AG09309 (cell line): Measurements from ENCODE around the gene ACTRT2.

Experiments
- DNase-seq: peaks from one replicate; pipeline ENCODE4 v3.0.0-alpha.2; 2010; ENCODE audit warnings: low read depth
- H3K4me3 ChIP-seq: 2 replicates; pipeline ENCODE4 v1.5.1; 2011; ENCODE audit warnings: mild to moderate bottlenecking, low read depth, low read length, moderate library complexity; ENCODE audit not compliant: control insufficient read depth
- TF ChIP-seq, protein P1 (sequence below): IDR thresholded peaks from 2 replicates; pipeline ENCODE4 v1.5.1; 2011; ENCODE audit warnings: mild to moderate bottlenecking, low read depth, low read length, inconsistent platforms; ENCODE audit not compliant: insufficient read depth, control insufficient read depth; ENCODE audit errors: missing control alignments

Gene ACTRT2

DNA sequence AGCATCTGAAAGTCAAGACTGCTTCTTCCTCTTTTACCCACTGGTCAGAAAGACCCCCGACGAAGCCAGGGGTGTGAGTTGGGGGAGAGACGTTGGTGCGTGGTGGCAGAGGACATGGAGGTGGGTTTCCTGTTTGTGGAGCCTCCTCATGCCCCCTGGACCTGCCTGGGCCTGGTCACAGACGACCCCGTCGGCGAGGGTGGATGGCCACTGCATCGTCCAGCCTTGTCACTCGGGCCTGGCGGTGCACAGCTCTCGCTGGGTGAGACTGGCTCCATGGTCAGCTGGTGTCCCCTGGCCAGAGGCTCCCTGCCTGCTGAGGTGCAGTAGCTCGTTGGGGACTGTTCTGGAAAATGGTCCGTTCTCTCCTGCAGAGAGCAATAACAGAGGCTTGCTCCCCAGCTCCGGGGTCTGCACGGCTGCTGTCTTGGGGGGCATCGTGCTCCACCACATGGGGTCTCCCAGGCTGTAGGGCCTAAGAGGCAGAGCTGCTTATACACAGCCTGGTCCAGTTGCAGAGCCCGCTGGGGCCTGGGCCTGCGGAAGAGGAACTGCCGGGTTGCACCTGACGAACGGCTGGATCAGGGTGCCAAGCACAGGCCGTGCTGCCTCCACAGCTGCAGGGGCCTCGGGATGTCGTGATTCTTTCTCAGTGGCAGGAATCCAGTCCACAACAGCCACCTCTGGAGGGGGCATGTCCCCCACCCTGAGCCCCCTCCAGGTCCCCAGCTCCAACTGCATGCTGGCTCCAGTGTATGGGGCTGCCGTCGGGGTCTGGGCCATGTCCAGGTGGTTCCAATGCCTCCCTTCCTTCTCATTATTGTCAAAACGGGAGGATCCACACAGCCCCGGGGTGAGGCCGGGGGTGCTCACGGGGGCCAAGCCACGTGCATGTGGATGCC, 18.0 kb upstream of the ACTRT2 start:
- H3K4me3 ChIP-seq: no peak overlapping the region
- DNase-seq: no peak
- TF ChIP-seq, protein P1, sequence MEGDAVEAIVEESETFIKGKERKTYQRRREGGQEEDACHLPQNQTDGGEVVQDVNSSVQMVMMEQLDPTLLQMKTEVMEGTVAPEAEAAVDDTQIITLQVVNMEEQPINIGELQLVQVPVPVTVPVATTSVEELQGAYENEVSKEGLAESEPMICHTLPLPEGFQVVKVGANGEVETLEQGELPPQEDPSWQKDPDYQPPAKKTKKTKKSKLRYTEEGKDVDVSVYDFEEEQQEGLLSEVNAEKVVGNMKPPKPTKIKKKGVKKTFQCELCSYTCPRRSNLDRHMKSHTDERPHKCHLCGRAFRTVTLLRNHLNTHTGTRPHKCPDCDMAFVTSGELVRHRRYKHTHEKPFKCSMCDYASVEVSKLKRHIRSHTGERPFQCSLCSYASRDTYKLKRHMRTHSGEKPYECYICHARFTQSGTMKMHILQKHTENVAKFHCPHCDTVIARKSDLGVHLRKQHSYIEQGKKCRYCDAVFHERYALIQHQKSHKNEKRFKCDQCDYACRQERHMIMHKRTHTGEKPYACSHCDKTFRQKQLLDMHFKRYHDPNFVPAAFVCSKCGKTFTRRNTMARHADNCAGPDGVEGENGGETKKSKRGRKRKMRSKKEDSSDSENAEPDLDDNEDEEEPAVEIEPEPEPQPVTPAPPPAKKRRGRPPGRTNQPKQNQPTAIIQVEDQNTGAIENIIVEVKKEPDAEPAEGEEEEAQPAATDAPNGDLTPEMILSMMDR: no peak

DNA sequence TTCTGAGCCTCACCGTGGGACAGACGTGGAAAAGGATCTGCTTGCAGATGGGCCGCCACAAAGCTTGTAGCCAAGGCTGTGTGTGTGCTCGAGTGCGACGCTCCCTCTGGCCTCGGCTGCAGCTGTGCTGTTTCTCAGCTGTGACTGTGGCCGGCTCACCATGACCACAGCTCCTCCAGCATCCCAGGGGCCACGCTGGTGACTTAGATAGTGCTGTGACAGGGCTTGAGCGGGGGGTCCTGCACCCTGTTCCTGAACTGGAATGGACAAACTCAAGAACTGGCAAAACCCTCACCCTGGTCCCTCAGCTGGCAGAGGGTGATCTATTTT, 17.4 kb upstream of the ACTRT2 start:
- TF ChIP-seq, protein P1: no peak
- no peak for DNase-seq
- no peak overlapping the region for H3K4me3 ChIP-seq

DNA sequence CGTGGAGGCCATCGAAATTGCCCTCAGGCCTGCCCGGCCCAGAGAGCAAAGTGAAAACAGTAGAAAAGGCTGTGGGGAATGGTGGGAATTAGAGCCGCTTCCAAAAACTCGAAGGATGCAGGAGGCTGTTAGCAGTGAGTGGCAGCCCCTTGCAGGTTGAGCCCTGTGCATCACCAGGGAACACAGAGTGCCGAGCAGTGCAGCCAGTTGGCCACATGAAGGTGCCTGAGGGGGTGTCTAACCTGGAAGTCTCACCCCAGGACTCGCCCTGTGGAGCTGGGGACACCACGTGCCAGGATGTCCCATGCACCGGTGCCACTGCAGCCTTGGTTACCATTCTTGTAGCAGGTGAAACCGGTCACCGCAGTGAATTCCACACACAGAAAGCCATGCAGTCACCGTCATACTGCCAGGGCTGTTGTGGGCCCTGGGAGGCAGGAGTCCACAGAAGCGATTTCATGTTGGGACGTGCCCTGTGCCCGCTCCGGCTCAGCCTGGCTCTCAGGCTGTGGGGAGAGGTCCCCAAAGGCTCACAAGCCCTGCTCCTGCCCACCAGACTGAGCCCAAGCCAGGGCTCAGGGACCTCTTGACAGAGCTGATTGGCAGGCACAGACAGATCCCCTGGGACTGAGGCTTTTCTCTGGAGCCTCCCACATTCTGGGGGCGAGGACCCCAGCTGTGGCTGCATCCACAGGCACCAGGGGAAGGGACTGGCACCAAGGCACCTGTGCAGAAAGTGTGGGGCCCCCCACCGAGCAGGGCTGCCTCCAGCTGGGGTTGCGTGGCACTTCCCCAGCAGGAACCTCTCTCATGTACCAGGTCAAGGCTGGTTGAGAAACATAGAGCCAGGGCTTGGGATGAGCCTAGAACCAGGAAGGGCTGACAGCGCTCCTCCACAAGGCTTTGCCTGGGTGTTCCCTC, 16.7 kb upstream of the ACTRT2 start:
- no peak overlapping the region for H3K4me3 ChIP-seq
- TF ChIP-seq, protein P1: no peak
- no peak for DNase-seq

DNA sequence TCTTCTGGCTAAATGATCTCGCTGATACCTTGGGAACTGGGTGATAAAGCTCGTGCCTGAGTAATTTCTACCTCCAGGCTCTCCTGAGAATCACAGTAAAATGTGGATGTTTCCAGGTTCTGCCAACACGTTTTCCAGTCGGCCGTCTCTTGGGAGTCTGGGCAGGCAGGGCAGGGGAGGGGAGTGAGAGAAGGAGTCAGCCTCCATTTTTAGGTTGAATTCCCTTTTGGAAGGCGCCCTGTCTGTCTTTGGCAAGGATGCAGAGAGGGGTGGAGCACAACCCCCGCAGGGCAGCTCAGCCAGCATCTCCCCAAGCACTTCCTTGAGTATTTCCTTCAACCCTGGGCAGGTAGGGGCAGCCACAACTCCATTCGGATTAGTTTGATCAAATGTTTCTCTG, 15.5 kb upstream of the ACTRT2 start:
- TF ChIP-seq, protein P1: no peak
- no peak overlapping the region for H3K4me3 ChIP-seq
- no peak for DNase-seq

DNA sequence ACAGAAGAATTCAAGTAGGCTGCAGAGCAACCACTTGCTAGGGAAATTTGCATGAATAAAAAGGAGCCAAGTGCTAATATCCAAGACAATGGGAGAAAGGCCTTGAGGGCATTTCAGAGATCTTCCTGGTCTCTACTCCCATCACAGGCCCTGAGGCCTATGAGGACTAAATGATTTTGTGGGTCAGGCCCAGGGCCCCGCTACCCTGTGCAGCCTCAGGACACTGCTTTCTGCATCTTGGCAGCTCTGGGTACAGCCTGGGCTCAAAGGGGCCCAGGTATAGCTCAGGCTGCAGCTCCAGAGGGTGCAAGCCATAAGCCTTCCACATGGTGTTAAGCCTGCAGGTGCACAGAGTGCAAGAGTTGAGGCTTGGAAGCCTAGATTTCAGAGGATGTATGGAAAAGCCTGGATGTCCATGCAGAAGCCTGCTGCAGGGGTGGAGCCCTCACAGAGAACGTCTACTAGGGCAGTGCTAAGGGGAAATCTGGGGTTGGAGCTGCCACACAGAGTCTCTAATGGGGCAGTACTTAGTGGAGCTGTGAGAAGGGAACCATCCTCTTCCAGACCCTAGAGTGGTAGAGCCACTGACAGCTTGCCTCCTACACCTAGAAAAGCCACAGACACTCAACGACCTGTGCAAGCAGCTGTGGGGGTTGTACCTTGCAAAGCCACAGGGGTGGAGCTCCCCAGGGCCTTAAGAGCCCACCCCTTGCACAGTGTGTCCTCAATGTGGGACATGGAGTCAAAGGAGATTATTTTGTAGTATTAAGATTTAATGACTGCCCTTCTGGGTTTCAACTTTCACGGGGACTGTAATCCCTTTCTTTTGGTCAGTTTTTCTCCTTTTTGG, 13.7 kb upstream of the ACTRT2 start:
- no peak for DNase-seq
- TF ChIP-seq, protein P1: no peak

DNA sequence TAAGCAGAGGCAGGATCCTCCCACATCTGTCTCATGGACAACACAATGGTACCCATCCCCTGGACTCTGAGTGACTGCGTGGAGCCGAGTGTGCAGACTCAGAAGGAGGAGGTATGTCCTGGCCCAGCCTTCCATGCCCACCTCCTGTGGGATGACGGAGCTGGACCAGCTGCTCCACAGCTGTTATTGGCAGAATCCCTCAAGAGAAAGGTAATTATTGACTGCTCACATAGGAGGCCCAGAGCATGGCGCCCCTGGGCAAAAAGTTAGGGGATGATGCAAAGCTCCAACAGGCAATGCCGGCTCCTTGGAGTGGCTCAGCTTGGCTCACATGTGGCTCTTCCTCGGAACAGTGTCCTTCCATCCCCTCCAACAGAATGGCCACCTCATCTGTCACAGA, 12.2 kb upstream of the ACTRT2 start:
- TF ChIP-seq, protein P1: no peak
- H3K4me3 ChIP-seq: no peak overlapping the region
- DNase-seq: no peak

More for the DNA sequence above, 13.7 kb upstream of the ACTRT2 start:
- no peak overlapping the region for H3K4me3 ChIP-seq
